ENCODE data around the gene HFM1.
"Not testable (repeated sequence)": the region's sequence is repeated elsewhere in the genome, so short reads cannot be mapped to it uniquely, and the experiment has no call there.

Gene HFM1

DNA sequence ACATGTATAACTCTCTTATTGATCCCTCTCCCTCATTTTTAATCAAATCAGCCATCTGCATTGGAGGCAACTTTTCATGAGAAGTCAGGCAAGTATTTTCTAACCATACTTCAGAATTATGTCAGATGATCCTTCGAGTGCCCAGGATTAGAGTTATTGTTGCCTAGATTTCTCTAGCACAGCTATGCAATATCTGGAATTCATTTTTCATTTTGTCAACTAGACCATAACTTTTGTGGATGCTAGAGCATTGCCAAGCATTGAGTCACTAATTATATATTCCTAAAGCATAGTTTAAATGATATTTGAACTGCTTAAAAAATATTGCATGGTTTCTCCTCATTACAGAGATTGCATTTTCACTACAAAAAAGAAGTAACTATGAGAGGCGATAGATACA is 21.2 kb downstream of the HFM1 start:
- no peak overlapping the region for H3K4me3 ChIP-seq
- H3K9ac ChIP-seq = no peak overlapping the region
- no peaks in the 10 kb centered on the region for H4K20me1 ChIP-seq
- no peak overlapping the region for H3K27ac ChIP-seq
- no peaks in the 10 kb centered on the region for H3K4me1 ChIP-seq
- H3K4me2 ChIP-seq = no peak overlapping the region
- H3K27me3 ChIP-seq = no peaks in the 10 kb centered on the region
- no peaks in the 10 kb centered on the region for H3K36me3 ChIP-seq
- no peaks in the 10 kb centered on the region for H3K9me3 ChIP-seq (replicated peaks in 1 of 11)
- no peak for TF ChIP-seq Cebpa-rat (IDR thresholded peaks at IDR 0.05)

DNA sequence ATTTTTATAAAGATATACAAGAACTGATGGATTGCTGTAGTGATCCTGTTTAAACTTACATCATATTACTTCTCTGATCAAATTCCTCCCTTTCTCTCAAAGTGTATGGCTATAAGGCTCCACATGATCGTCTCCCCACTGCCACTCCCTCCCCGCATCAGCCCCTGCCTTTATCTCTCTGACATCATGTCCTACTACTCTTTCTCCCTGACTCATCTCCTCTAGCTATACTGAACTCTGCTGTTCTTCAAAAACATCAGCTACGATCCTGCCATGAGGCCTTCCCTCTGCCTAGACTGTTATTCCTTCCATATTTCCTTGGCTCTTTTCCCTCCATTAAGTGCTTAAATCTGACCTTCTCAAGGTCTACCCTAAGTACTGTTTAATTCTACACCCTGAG is 22.8 kb downstream of the HFM1 start:
- Histone ChIP-seq H3K27ac (no peak overlapping the region), H3K9ac (no peak overlapping the region), H3K4me2 (no peak overlapping the region), H3K27me3 (no peaks in the 10 kb centered on the region), H3K9me3 (replicated peaks in 1 of 11) (no peaks in the 10 kb centered on the region), H3K36me3 (no peaks in the 10 kb centered on the region), H3K4me1 (no peaks in the 10 kb centered on the region), H3K4me3 (no peak overlapping the region), H4K20me1 (no peaks in the 10 kb centered on the region)
- no peak for TF ChIP-seq Cebpa-rat (IDR thresholded peaks at IDR 0.05)

DNA sequence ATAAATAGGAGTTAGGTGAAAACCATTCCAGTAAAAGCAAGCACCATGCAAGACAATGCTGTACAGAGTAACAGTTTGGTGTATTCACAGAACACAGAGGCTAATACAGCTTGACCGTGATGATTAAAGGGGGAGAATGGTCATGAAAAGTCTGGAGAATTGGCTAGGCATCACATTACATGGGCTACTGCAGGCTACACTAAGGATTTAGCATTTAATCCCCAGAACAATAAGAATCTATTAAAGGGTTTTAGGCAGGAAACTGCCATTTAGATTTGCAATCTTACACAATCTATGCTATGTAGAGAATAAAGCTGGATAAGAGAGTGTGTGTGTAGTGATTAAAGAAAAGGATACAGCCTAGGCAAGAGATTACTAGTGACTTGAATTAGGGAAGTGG is 30.6 kb downstream of the HFM1 start:
- H3K9me3 ChIP-seq (replicated peaks in 1 of 11) = no peaks in the 10 kb centered on the region
- H4K20me1 ChIP-seq = no peaks in the 10 kb centered on the region
- no peaks in the 10 kb centered on the region for H3K4me1 ChIP-seq
- no peak overlapping the region for H3K9ac ChIP-seq
- H3K27ac ChIP-seq = no peak overlapping the region
- no peaks in the 10 kb centered on the region for H3K27me3 ChIP-seq
- TF ChIP-seq Cebpa-rat (IDR thresholded peaks at IDR 0.05) = no peak
- no peaks in the 10 kb centered on the region for H3K36me3 ChIP-seq
- H3K4me2 ChIP-seq = no peak overlapping the region
- H3K4me3 ChIP-seq = no peak overlapping the region

DNA sequence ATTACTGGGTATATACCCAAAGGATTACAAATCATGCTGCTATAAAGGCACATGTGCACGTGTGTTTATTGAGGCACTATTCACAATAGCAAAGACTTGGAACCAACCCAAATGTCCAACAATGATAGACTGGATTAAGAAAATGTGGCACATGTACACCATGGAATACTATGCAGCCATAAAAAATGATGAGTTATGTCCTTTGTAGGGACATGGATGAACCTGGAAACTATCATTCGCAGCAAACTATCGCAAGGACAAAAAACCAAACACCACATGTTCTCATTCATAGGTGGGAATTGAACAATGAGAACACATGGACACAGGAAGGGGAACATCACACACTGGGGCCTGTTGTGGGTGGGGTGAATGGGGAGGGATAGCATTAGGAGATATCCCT is 32.4 kb downstream of the HFM1 start:
- H3K36me3 ChIP-seq, H3K27me3 ChIP-seq, H3K4me1 ChIP-seq, H3K9ac ChIP-seq, H3K27ac ChIP-seq, H4K20me1 ChIP-seq, H3K4me3 ChIP-seq, H3K4me2 ChIP-seq: not testable (repeated sequence)
- peaks cover 3 to 15% (median 7%) of the 10 kb centered on the region in 11 experiments; a peak in 19 of 22 replicates for H3K9me3 ChIP-seq (replicated peaks in 1 of 11)

DNA sequence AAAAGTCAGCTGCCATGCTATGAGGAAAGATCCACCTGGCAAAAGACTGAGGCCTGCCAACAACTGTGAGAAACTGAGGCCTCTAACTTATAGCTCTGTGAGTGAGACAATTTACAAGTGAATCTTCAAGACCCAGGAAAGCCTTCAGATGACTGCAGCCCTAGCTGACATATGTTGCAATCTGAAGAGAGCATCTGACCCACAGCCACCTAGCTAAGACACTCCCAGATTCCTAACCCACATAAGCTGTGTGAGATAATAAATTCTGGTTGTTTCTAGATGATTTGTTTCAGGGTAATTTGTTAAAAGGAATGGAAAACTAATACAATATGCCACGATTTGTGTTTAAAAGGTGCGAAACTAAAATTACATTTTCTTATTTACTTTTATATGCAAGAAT is 55.1 kb downstream of the HFM1 start:
- Histone ChIP-seq H3K27ac (no peak overlapping the region), H3K4me2 (no peak overlapping the region)

DNA sequence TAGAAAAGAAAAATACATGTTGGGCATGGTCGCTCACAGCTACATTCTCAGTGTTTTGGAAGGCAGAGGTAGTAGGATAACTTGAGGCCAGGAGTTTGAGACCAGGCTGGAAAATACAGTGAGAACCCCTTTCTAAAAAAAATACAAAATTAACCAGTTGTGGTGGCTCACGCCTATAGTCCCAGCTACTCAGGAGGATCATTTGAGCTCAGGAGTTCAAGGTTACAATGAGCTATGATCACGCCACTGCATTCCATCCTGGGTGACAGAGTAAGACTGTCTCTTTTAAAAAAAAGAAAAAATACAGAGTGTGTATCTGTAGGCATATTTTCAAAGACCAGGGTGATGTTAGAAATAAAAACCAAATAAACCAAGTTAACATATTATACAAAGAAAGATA is 57.8 kb downstream of the HFM1 start:
- Histone ChIP-seq H3K9ac (no peak overlapping the region), H3K4me3 (no peak overlapping the region), H3K9me3 (replicated peaks in 1 of 11) (no peaks in the 10 kb centered on the region), H3K4me1 (no peaks in the 10 kb centered on the region; a peak in 1 of 20 replicates), H3K4me2 (no peak overlapping the region), H4K20me1 (no peaks in the 10 kb centered on the region), H3K27ac (no peak overlapping the region), H3K36me3 (no peaks in the 10 kb centered on the region), H3K27me3 (no peaks in the 10 kb centered on the region)
- no peak for TF ChIP-seq Cebpa-rat (IDR thresholded peaks at IDR 0.05)

More for the DNA sequence above, 55.1 kb downstream of the HFM1 start:
- Histone ChIP-seq H3K9ac (no peak overlapping the region), H3K36me3 (peaks cover 0 to 5% (median 0%) of the 10 kb centered on the region in 11 experiments; a peak in 2 of 22 replicates), H3K27me3 (no peaks in the 10 kb centered on the region), H3K4me3 (no peak overlapping the region), H4K20me1 (no peaks in the 10 kb centered on the region), H3K9me3 (replicated peaks in 1 of 11) (peaks cover 10 to 12% (median 11%) of the 10 kb centered on the region in 11 experiments), H3K4me1 (no peaks in the 10 kb centered on the region; a peak in 1 of 20 replicates)
- TF ChIP-seq Cebpa-rat (IDR thresholded peaks at IDR 0.05) = no peak

DNA sequence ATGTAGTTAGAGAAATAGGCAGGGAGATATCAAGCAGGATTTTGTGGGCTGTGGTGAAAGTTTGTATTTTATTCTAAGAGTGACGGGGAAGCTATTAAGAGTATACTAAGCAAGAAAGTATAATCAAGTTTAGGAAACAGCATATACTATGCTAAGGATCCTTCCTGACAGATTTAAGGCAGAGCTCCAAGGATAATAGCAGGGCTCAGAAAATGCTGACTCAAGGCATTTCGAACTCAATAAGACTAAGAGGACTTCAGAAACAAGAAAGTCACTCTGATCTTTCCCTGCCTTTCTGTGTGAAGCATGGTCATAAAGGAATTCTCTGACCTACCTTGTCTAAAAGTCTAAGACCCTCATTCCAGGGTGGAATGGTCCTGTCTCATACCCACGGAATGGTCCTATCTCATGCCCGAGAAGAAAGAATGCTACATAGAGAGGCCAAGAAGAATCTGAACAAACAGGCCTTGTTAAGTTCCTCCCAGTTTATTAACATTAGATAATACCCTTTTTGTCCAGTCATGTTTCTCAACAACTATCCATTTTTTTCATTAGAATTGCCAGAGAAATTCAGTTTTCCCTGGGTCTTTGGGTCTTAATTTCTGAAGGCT is 59.1 kb downstream of the HFM1 start:
- no peak overlapping the region for H3K4me3 ChIP-seq
- no peak overlapping the region for H3K9ac ChIP-seq
- no peaks in the 10 kb centered on the region for H4K20me1 ChIP-seq
- TF ChIP-seq Cebpa-rat (IDR thresholded peaks at IDR 0.05) = no peak
- H3K4me2 ChIP-seq = no peak overlapping the region
- H3K27me3 ChIP-seq = no peaks in the 10 kb centered on the region
- no peak overlapping the region for H3K27ac ChIP-seq
- no peaks in the 10 kb centered on the region; a peak in 1 of 20 replicates for H3K4me1 ChIP-seq
- peaks cover 0 to 4% (median 1%) of the 10 kb centered on the region in 11 experiments; a peak in 2 of 22 replicates for H3K9me3 ChIP-seq (replicated peaks in 1 of 11)
- no peaks in the 10 kb centered on the region for H3K36me3 ChIP-seq

DNA sequence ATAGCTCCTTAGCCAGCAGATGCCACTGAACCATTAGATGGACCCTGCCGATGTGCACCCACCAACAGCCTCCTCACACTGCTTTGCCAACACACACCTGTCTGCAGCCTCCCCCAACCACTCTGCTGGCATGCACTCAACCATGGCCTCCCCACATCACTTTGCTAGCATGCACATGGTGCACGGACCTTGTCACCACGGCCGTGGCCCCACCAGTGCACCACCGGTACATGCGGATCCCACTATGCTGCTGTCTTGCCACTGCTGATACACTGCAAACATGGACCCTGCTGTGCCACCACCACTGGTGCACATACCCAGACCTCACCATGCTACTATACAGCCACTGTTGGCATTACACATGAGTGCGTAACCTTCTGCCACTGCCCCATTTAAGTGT is 66.1 kb downstream of the HFM1 start:
- Histone ChIP-seq H3K27me3 (no peaks in the 10 kb centered on the region), H3K36me3 (no peaks in the 10 kb centered on the region), H3K4me3 (no peak overlapping the region), H3K9me3 (replicated peaks in 1 of 11) (peaks cover 0 to 13% (median 8%) of the 10 kb centered on the region in 11 experiments; a peak in 6 of 22 replicates), H3K27ac (no peak overlapping the region), H3K4me1 (no peaks in the 10 kb centered on the region), H3K9ac (no peak overlapping the region), H4K20me1 (no peaks in the 10 kb centered on the region), H3K4me2 (no peak overlapping the region)
- no peak for TF ChIP-seq Cebpa-rat (IDR thresholded peaks at IDR 0.05)

DNA sequence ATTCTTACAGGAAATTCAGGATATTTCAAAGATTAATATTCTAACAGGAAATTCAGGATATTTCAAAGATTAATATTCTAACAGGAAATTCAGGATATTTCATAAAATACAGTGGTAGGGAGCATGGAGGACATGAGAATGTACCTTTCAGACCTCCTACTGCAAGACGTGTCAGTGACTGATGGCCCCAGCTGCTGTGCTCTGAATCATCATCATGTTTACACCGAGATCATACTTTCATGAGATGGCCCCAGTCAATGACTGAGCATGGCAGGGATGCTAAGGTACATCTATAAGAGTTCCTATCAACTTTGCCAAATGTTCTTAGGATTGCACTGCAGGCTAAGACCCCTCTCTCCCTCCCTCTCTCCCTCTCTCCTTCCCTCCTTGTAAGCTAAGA is 69.0 kb downstream of the HFM1 start:
- Histone ChIP-seq H3K36me3 (no peaks in the 10 kb centered on the region), H3K4me2 (no peak overlapping the region), H3K9me3 (replicated peaks in 1 of 11) (peaks cover 0 to 20% (median 15%) of the 10 kb centered on the region in 11 experiments; a peak in 14 of 22 replicates), H3K9ac (no peak overlapping the region), H4K20me1 (no peaks in the 10 kb centered on the region), H3K4me3 (no peak overlapping the region), H3K27ac (no peak overlapping the region), H3K4me1 (no peaks in the 10 kb centered on the region), H3K27me3 (no peaks in the 10 kb centered on the region)
- TF ChIP-seq Cebpa-rat (IDR thresholded peaks at IDR 0.05) = no peak

DNA sequence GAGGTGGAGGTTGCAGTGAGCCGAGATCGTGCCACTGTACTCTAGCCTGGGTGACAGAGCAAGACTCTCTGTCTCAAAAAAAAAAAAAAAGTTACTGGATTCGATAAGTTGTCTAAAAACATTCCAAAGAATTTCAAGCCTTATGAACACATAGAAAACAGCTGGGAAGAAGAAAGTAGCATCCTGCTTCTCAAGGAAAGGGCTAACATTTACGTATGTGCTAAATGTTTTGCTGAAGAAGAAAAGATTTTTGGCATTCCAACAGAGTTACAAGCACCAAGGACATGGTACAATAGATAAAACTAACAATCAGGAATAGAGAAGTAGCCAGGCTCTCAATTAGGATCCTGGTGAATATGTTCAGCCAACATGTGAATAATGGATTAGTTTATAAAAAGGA is 69.8 kb downstream of the HFM1 start:
- Histone ChIP-seq H3K27ac (no peak overlapping the region), H3K9me3 (replicated peaks in 1 of 11) (peaks cover 0 to 19% (median 10%) of the 10 kb centered on the region in 11 experiments; a peak in 13 of 22 replicates), H3K27me3 (no peaks in the 10 kb centered on the region), H4K20me1 (no peaks in the 10 kb centered on the region), H3K36me3 (no peaks in the 10 kb centered on the region), H3K9ac (no peak overlapping the region), H3K4me2 (no peak overlapping the region), H3K4me3 (no peak overlapping the region), H3K4me1 (no peaks in the 10 kb centered on the region)
- no peak for TF ChIP-seq Cebpa-rat (IDR thresholded peaks at IDR 0.05)

Data from BLaER1 treated with 17β-estradiol and CSF1 and Interleukin-3, amounts not matched to agents 10 nM and 100 nM (cell line).